Rectal smooth muscle tissue (tissue), 1 donor: ENCODE measurements around the gene ELN.

ENCODE experiments used
- H3K27ac ChIP-seq: one replicate; pipeline ENCODE4 v1.7.0; 2013; ENCODE audit warnings: low read depth, low read length, inconsistent platforms
- H3K27me3 ChIP-seq: one replicate; pipeline ENCODE4 v1.7.0; 2013; ENCODE audit warnings: low read length; ENCODE audit not compliant: control insufficient read depth, insufficient read depth
- H3K36me3 ChIP-seq: one replicate; pipeline ENCODE4 v1.7.0; 2013; ENCODE audit warnings: low read length; ENCODE audit not compliant: control insufficient read depth, insufficient read depth
- H3K4me1 ChIP-seq: one replicate; pipeline ENCODE4 v1.7.0; 2013; ENCODE audit warnings: low read length; ENCODE audit not compliant: control insufficient read depth, insufficient read depth
- H3K4me3 ChIP-seq: one replicate; pipeline ENCODE4 v1.7.0; 2013; ENCODE audit warnings: low read length
- H3K9ac ChIP-seq: one replicate; pipeline ENCODE4 v1.7.0; 2013; ENCODE audit warnings: low read length

Gene ELN

DNA sequence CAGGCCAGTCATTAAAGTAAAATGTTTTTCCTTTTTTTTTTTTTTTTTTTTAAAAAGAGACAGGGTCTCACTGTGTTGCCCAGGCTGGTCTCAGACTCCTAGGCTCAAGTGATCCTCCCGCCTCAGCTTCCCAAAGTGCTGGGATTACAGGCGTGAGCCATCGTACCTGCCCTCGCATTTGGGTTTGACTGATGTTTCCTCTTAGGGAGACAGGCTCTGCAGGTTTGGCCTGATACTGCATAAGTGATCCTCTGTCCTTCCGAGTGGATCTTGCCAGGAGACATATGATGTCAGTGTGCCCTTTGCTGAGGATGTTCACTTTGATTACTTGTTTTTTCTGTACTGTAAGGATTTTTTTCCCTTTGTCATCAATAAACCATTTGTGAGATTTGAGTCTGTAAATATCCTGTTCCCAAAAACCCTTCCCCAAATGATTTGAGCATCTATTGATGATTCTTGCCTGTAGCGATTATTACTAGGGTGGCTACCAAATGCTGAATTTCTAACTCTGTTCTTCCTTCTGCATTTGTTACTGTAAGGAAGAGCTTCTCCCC is 75.3 kb downstream of the ELN start:
- Histone ChIP-seq H3K4me1 (no peaks in the 10 kb centered on the region), H3K27ac (no peak overlapping the region), H3K4me3 (no peak overlapping the region), H3K36me3 (no peaks in the 10 kb centered on the region), H3K9ac (no peak overlapping the region), H3K27me3 (no peaks in the 10 kb centered on the region)

DNA sequence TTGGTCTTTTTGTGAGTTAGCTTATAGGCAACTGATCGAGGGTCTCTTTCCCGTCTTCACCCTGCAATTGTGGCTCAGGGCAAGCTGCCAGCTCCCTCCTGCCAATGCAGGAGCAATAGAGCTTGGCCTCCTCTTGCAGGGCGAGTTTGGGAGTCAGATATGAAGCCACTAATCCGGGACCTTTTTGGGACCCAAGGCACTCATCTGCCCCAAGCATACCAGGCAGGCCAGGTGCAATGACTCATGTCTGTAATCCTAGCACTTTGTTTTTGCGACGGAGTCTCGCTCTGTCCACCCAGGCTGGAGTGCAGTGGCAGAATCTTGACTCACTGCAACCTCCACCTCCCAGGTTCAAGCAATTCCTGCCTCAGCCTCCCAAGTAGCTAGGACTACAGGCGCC is 76.7 kb downstream of the ELN start:
- Histone ChIP-seq H3K36me3 (no peaks in the 10 kb centered on the region), H3K27me3 (no peaks in the 10 kb centered on the region), H3K4me1 (no peaks in the 10 kb centered on the region), H3K4me3 (no peak overlapping the region), H3K9ac (no peak overlapping the region), H3K27ac (no peak overlapping the region)

DNA sequence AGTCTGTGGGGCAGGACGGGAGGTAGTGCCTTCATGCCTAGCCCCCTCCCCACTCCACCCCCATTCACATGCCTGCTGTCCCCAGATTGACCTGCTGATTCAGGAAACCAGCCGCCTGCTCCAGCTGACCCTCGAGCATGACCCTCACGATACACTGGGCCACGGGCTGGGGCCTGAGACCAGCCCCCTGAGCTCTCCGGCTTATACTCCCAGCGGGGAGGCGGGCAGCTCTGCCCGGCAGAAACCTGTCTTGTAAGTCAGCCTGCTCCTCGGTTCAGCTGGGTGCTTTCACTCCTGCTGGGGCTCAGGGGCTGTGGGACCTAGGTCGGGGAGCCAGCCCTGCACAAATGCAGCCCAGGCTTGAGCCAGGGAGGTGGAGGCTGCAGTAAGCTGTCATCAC is 78.0 kb downstream of the ELN start:
- H3K27me3 ChIP-seq: no peaks in the 10 kb centered on the region
- H3K4me3 ChIP-seq: no peak overlapping the region
- H3K36me3 ChIP-seq: no peaks in the 10 kb centered on the region
- H3K9ac ChIP-seq: no peak overlapping the region
- H3K27ac ChIP-seq: no peak overlapping the region
- H3K4me1 ChIP-seq: no peaks in the 10 kb centered on the region

DNA sequence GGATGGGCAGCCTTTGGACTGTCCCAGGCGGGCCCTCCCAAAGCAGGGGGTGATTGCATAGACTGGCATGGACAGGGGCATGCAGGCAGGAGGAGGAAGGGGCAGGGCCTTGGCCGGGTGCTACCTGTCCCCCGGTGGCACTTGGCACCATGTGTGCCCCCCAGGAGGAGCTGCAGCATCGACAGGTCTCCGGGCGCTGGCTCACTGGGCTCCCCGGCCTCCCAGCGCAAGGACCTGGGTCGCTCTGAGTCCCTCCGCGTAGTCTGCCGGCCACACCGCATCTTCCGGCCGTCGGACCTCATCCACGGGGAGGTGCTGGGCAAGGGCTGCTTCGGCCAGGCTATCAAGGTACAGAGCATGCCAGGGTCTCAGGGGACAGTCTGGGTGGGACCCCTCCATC is 78.9 kb downstream of the ELN start:
- no peaks in the 10 kb centered on the region for H3K36me3 ChIP-seq
- no peaks in the 10 kb centered on the region for H3K4me1 ChIP-seq
- no peak overlapping the region for H3K27ac ChIP-seq
- no peak overlapping the region for H3K4me3 ChIP-seq
- no peak overlapping the region for H3K9ac ChIP-seq
- no peaks in the 10 kb centered on the region for H3K27me3 ChIP-seq

DNA sequence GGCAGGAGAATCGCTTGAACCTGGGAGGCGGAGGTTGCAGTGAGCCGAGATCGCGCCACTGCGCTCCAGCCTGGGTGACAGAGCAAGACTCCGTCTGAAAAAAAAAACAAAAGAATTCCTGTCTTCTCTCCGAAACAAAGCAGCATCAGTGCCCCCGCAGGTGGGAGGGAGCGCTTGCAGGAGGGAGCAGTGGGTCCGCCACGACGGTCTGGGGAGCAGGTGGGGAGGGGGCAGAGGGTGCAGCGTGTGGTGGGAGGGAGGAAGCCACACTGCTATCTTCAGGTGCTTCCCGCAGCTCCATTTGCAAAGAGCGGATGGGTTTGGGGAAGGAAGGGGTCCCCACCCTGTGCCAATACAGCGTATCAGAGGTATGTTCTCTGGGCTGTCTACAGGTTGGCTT is 87.4 kb downstream of the ELN start:
- Histone ChIP-seq H3K4me1 (no peaks in the 10 kb centered on the region), H3K36me3 (peaks cover 8% of the 10 kb centered on the region), H3K9ac (no peak overlapping the region), H3K4me3 (no peak overlapping the region), H3K27me3 (no peaks in the 10 kb centered on the region), H3K27ac (no peak overlapping the region)

DNA sequence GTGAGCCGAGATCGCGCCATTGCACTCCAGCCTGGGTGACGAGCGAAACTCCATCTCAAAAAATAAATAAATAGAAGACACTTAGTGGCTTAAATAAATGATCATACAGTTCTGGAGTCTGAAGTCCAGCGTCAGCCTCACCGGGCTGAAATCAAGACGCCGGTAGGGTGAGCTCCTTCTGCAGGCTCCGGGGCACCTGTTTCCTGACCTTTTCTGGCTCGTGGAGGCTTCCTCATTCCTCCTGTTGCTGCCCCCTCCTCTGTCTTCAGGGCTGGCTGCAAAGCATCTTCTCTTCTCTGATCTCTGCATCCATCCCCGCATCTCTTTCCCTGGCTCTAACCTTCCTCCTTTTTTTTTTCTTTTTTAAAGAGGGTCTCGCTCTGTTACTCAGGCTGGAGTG is 88.4 kb downstream of the ELN start:
- H3K36me3 ChIP-seq: peaks cover 13% of the 10 kb centered on the region
- H3K27me3 ChIP-seq: no peaks in the 10 kb centered on the region
- H3K4me1 ChIP-seq: no peaks in the 10 kb centered on the region
- H3K27ac ChIP-seq: no peak overlapping the region
- no peak overlapping the region for H3K4me3 ChIP-seq
- H3K9ac ChIP-seq: no peak overlapping the region
